Right atrium auricular region (tissue), 2 donors: Measurements from ENCODE around the gene ZIM2. TPM values are rescaled to one million over a fixed set of nuclear protein-coding genes. Genes with fewer than 3 reads are reported as not detected.

Experiments used
- DNase-seq: peaks from one replicate; pipeline ENCODE4 v3.0.0-alpha.2; 2019; ENCODE audit warnings: low spot score
- H3K27ac ChIP-seq, 2 donors: fragments of 200-600 bp; sonication (generic); 1 replicate in 1 of 2; 2 replicates in 1 of 2; pipeline ENCODE4 v1.5.1; 2016 to 2019
- H3K27me3 ChIP-seq, 2 donors: fragments of 200-600 bp; sonication (generic); one replicate each; pipeline versions ENCODE4 v1.5.1 to v1.6.0; 2017 to 2019
- H3K36me3 ChIP-seq: fragments of 200-600 bp; sonication (generic); one replicate; pipeline ENCODE4 v1.5.1; 2016
- H3K4me1 ChIP-seq, 2 donors: fragments of 200-600 bp; sonication (generic); one replicate each; pipeline versions ENCODE4 v1.5.1 to v1.6.0; 2017 to 2019
- H3K4me3 ChIP-seq, 2 donors: fragments of 200-600 bp; sonication (generic); 1 replicate in 1 of 2; 2 replicates in 1 of 2; pipeline ENCODE4 v1.5.1; 2017 to 2019; ENCODE audit warnings: mild to moderate bottlenecking in 1 of 2, moderate library complexity in 1 of 2
- H3K9me3 ChIP-seq, 2 donors: fragments of 200-600 bp; sonication (generic); one replicate each; pipeline ENCODE4 v1.5.1; 2019
- CTCF ChIP-seq, 2 donors: fragments of 200-600 bp; sonication (generic); IDR thresholded peaks; one replicate each; pipeline ENCODE4 v1.5.1; 2019; ENCODE audit warnings: antibody characterized with exemption in 2 of 2
- total RNA-seq, 2 donors: library from RNA; depleted of rRNA; stranded (reverse); fragments of >200 nt; gene quantifications; one replicate each; pipeline ENCODE4 v1.1.0, GENCODE V29; 2016

ZIM2 gene
- total RNA-seq, 2 donors from 2014 or later, result not detected

GRCh38 chr19:56725829-56726424, 114.6 kb downstream of the ZIM2 start:
- H3K4me1 ChIP-seq, result no peaks in the 10 kb centered on the region
- no peak for DNase-seq
- no peaks in the 10 kb centered on the region for H3K9me3 ChIP-seq
- no peaks in the 10 kb centered on the region for H3K27me3 ChIP-seq
- H3K27ac ChIP-seq, result no peak overlapping the region
- no peak overlapping the region for H3K4me3 ChIP-seq
- no peaks in the 10 kb centered on the region for H3K36me3 ChIP-seq
- TF ChIP-seq CTCF (IDR thresholded peaks at IDR 0.05), result peak in 1 of 2 donors; percentile 55

Other genes starting within 250 kb of the ZIM2 start
- 1 to 10 TPM; 6.9 to 9.8 TPM for gene ZNF71, start 245.4 kb downstream of the ZIM2 start, total RNA-seq
- gene SMIM17, start 197.6 kb downstream of the ZIM2 start, total RNA-seq, result not detected
- 10 to 100 TPM in 1 of 2 donors, 1 to 10 TPM in 1; 6.5 to 12.8 TPM for gene ZNF835, start 169.0 kb downstream of the ZIM2 start, total RNA-seq
- 1 to 10 TPM; 4.8 to 8.3 TPM for gene PEG3, start within 50 bp of the ZIM2 start, total RNA-seq